Uterus (tissue), 2 donors: ENCODE data around the gene FRMD5.

ENCODE experiments used
- CTCF ChIP-seq, 4 experiments: fragments of 200-600 bp in 2 of 4; fragments of 450-650 bp in 2 of 4; sonication (generic) in 2 of 4; IDR thresholded peaks; one replicate each; pipeline ENCODE4 v1.5.1; 2016 to 2019; ENCODE audit warnings: antibody characterized with exemption in 4 of 4, mild to moderate bottlenecking in 2 of 4, moderate library complexity in 1 of 4
- POLR2A ChIP-seq, 2 donors: fragments of 450-650 bp; IDR thresholded peaks; one replicate each; pipeline ENCODE4 v1.6.1; 2016; ENCODE audit warnings: antibody characterized with exemption in 2 of 2, mild to moderate bottlenecking in 1 of 2, moderate library complexity in 1 of 2

- TF ChIP-seq POLR2A (IDR thresholded peaks at IDR 0.05) (no peak), CTCF (IDR thresholded peaks at IDR 0.05) (no peak)
These were observed 119.5 kb downstream of the FRMD5 start for GRCh38 chr15:44075535-44075934.
